Measurements from ENCODE around the gene MAP3K19.
"Not testable (repeated sequence)": the region's sequence is repeated elsewhere in the genome, so short reads cannot be mapped to it uniquely, and the experiment has no call there.

Gene MAP3K19

GRCh38 chr2:134976074-134976702 lies 71.1 kb downstream of the MAP3K19 start:
- no peaks in the 10 kb centered on the region for H3K36me3 Mint-ChIP-seq
- H3K27ac Mint-ChIP-seq, result no peak overlapping the region
- H3K4me3 Mint-ChIP-seq, result no peak overlapping the region
- H3K9me3 Mint-ChIP-seq, result peaks cover 18% of the 10 kb centered on the region
- no peaks in the 10 kb centered on the region for H3K4me1 Mint-ChIP-seq
- DNase-seq (ENCODE audit: low spot score in 2 of 2) (no peak), ATAC-seq (no peak)

- DNase-seq (ENCODE audit: low spot score in 2 of 2) (no peak), ATAC-seq (no peak)
- H3K4me1 Mint-ChIP-seq, result no peaks in the 10 kb centered on the region
- H3K4me3 Mint-ChIP-seq, result no peak overlapping the region
- no peaks in the 10 kb centered on the region for H3K36me3 Mint-ChIP-seq
- peaks cover 18% of the 10 kb centered on the region for H3K9me3 Mint-ChIP-seq
- H3K27ac Mint-ChIP-seq, result no peak overlapping the region
These were observed 71.8 kb downstream of the MAP3K19 start for GRCh38 chr2:134975281-134976009.

GRCh38 chr2:134973241-134974138 lies 73.8 kb downstream of the MAP3K19 start:
- ATAC-seq (no peak), DNase-seq (ENCODE audit: low spot score in 2 of 2) (no peak)
- H3K4me3 Mint-ChIP-seq, result no peak overlapping the region
- no peaks in the 10 kb centered on the region for H3K36me3 Mint-ChIP-seq
- no peak overlapping the region for H3K27ac Mint-ChIP-seq
- no peaks in the 10 kb centered on the region for H3K4me1 Mint-ChIP-seq
- H3K9me3 Mint-ChIP-seq, result peaks cover 18% of the 10 kb centered on the region

- H3K9me3 Mint-ChIP-seq; DNase-seq (ENCODE audit: low spot score in 2 of 2); ATAC-seq; H3K36me3 Mint-ChIP-seq; H3K27ac Mint-ChIP-seq; H3K4me3 Mint-ChIP-seq; H3K4me1 Mint-ChIP-seq: not testable (repeated sequence)
These were observed 80.1 kb downstream of the MAP3K19 start for GRCh38 chr2:134967166-134967565.

GRCh38 chr2:134957477-134957876 lies 89.8 kb downstream of the MAP3K19 start:
- Mint-ChIP-seq H3K9me3 (no peaks in the 10 kb centered on the region), H3K27ac (no peak overlapping the region), H3K36me3 (peaks cover 67% of the 10 kb centered on the region), H3K4me3 (no peak overlapping the region), H3K4me1 (no peaks in the 10 kb centered on the region)
- DNase-seq (ENCODE audit: low spot score in 2 of 2), result no peak
- no peak for ATAC-seq

- peaks cover 84% of the 10 kb centered on the region for H3K36me3 Mint-ChIP-seq
- H3K4me1 Mint-ChIP-seq, result peaks cover 6% of the 10 kb centered on the region
- DNase-seq (ENCODE audit: low spot score in 2 of 2), result no peak
- H3K9me3 Mint-ChIP-seq, result no peaks in the 10 kb centered on the region
- ATAC-seq, result no peak
- H3K4me3 Mint-ChIP-seq, result no peak overlapping the region
- no peak overlapping the region for H3K27ac Mint-ChIP-seq
These were observed 91.5 kb downstream of the MAP3K19 start for GRCh38 chr2:134955744-134956143.

GRCh38 chr2:134954065-134954464 lies 93.2 kb downstream of the MAP3K19 start:
- DNase-seq (ENCODE audit: low spot score in 2 of 2) (no peak), ATAC-seq (no peak)
- Mint-ChIP-seq H3K4me3 (no peak overlapping the region), H3K36me3 (peaks cover 95% of the 10 kb centered on the region), H3K4me1 (peaks cover 13% of the 10 kb centered on the region), H3K27ac (peak overlapping the region; percentile 74), H3K9me3 (no peaks in the 10 kb centered on the region)

- Mint-ChIP-seq H3K27ac (no peak overlapping the region), H3K4me3 (no peak overlapping the region), H3K4me1 (peaks cover 13% of the 10 kb centered on the region), H3K36me3 (peaks cover 100% of the 10 kb centered on the region), H3K9me3 (no peaks in the 10 kb centered on the region)
- ATAC-seq (no peak), DNase-seq (ENCODE audit: low spot score in 2 of 2) (no peak)
These were observed 94.6 kb downstream of the MAP3K19 start for GRCh38 chr2:134952608-134953007.

GRCh38 chr2:134950886-134951285 lies 96.4 kb downstream of the MAP3K19 start:
- no peak overlapping the region for H3K4me3 Mint-ChIP-seq
- no peak overlapping the region for H3K27ac Mint-ChIP-seq
- DNase-seq (ENCODE audit: low spot score in 2 of 2) (no peak), ATAC-seq (no peak)
- H3K4me1 Mint-ChIP-seq, result peaks cover 16% of the 10 kb centered on the region
- peaks cover 100% of the 10 kb centered on the region for H3K36me3 Mint-ChIP-seq
- H3K9me3 Mint-ChIP-seq, result no peaks in the 10 kb centered on the region

GRCh38 chr2:134949981-134950708 lies 97.1 kb downstream of the MAP3K19 start:
- Mint-ChIP-seq H3K27ac (no peak overlapping the region), H3K36me3 (peaks cover 100% of the 10 kb centered on the region), H3K4me3 (no peak overlapping the region), H3K9me3 (no peaks in the 10 kb centered on the region), H3K4me1 (peaks cover 23% of the 10 kb centered on the region)
- DNase-seq (ENCODE audit: low spot score in 2 of 2) (no peak), ATAC-seq (no peak)

- Mint-ChIP-seq H3K9me3 (no peaks in the 10 kb centered on the region), H3K4me1 (peaks cover 31% of the 10 kb centered on the region), H3K36me3 (peaks cover 99% of the 10 kb centered on the region), H3K27ac (no peak overlapping the region), H3K4me3 (no peak overlapping the region)
- DNase-seq (ENCODE audit: low spot score in 2 of 2), result no peak
- ATAC-seq, result no peak
These were observed 101.2 kb downstream of the MAP3K19 start for GRCh38 chr2:134946073-134946472.

- ATAC-seq, result no peak
- no peak for DNase-seq (ENCODE audit: low spot score in 2 of 2)
- peaks cover 26% of the 10 kb centered on the region for H3K4me1 Mint-ChIP-seq
- H3K36me3 Mint-ChIP-seq, result peaks cover 99% of the 10 kb centered on the region
- H3K9me3 Mint-ChIP-seq, result no peaks in the 10 kb centered on the region
- H3K4me3 Mint-ChIP-seq, result no peak overlapping the region
- H3K27ac Mint-ChIP-seq, result peak overlapping the region; percentile 76
These were observed 102.3 kb downstream of the MAP3K19 start for GRCh38 chr2:134944975-134945374.

- Mint-ChIP-seq H3K4me1 (peaks cover 24% of the 10 kb centered on the region), H3K9me3 (no peaks in the 10 kb centered on the region), H3K27ac (peak overlapping the region; percentile 83), H3K36me3 (peaks cover 99% of the 10 kb centered on the region), H3K4me3 (no peak overlapping the region)
- no peak for DNase-seq (ENCODE audit: low spot score in 2 of 2)
- ATAC-seq, result no peak
These were observed 103.7 kb downstream of the MAP3K19 start for GRCh38 chr2:134943540-134943939.

GRCh38 chr2:134936691-134937090 lies 110.6 kb downstream of the MAP3K19 start:
- H3K27ac Mint-ChIP-seq, result peak overlapping the region; percentile 14
- ATAC-seq (no peak), DNase-seq (ENCODE audit: low spot score in 2 of 2) (no peak)
- peaks cover 33% of the 10 kb centered on the region for H3K4me1 Mint-ChIP-seq
- no peaks in the 10 kb centered on the region for H3K9me3 Mint-ChIP-seq
- H3K4me3 Mint-ChIP-seq, result no peak overlapping the region
- H3K36me3 Mint-ChIP-seq, result peaks cover 91% of the 10 kb centered on the region

- peaks cover 44% of the 10 kb centered on the region for H3K4me1 Mint-ChIP-seq
- H3K4me3 Mint-ChIP-seq, result no peak overlapping the region
- ATAC-seq (no peak), DNase-seq (ENCODE audit: low spot score in 2 of 2) (no peak)
- H3K9me3 Mint-ChIP-seq, result no peaks in the 10 kb centered on the region
- H3K36me3 Mint-ChIP-seq, result peaks cover 91% of the 10 kb centered on the region
- peak overlapping the region; percentile 55 for H3K27ac Mint-ChIP-seq
These were observed 112.6 kb downstream of the MAP3K19 start for GRCh38 chr2:134934641-134935040.
